Measurements from ENCODE around the gene SLC44A3. TPM values are rescaled to one million over a fixed set of nuclear protein-coding genes. Genes with fewer than 3 reads are reported as not detected.
A peak's percentile ranks its signal among the peaks of the same experiment; 100 is the strongest.

Gene SLC44A3
- total and polyA plus RNA-seq, 3 donors from 2014 or later = 2.7 to 6.4 (median 3.4) TPM

DNA sequence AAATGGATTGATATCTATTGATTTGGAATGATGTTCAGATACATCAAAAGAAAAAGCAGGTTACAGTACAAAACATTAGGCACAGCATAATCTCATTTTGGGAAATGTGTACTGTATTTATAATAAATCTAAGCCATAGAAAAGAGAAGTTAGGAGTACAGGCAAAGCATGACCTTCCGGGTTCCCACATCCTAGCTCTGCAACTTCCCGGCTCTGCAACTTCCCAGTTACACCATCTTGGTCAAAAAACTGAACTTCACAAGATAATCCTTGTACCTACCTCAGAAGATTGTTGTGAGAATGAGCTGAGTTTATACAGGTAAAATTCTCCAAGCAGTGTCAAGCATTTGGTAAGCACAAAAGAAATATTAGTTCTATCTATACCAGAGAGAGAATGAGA lies 21.7 kb upstream of the SLC44A3 start:
- Histone ChIP-seq H3K9me3 (no peaks in the 10 kb centered on the region), H3K27me3 (no peaks in the 10 kb centered on the region), H3K36me3 (ENCODE audit: low read depth, missing control alignments) (no peaks in the 10 kb centered on the region), H3K4me1 (peaks cover 31% of the 10 kb centered on the region), H3K27ac (peak overlapping the region in 1 of 2 donors; percentile 2), H3K4me3 (no peak overlapping the region)
- 76 to 90% methylated on average over 2 of the region's 2 CpGs for WGBS, 2 donors
- no peak for DNase-seq
- intact Hi-C loops (cut with DNase I; ENCODE audit: low total_unique reads) = no loop called here
- TF ChIP-seq POLR2A (IDR thresholded peaks at IDR 0.05) = no peak
- TF ChIP-seq, protein P1, sequence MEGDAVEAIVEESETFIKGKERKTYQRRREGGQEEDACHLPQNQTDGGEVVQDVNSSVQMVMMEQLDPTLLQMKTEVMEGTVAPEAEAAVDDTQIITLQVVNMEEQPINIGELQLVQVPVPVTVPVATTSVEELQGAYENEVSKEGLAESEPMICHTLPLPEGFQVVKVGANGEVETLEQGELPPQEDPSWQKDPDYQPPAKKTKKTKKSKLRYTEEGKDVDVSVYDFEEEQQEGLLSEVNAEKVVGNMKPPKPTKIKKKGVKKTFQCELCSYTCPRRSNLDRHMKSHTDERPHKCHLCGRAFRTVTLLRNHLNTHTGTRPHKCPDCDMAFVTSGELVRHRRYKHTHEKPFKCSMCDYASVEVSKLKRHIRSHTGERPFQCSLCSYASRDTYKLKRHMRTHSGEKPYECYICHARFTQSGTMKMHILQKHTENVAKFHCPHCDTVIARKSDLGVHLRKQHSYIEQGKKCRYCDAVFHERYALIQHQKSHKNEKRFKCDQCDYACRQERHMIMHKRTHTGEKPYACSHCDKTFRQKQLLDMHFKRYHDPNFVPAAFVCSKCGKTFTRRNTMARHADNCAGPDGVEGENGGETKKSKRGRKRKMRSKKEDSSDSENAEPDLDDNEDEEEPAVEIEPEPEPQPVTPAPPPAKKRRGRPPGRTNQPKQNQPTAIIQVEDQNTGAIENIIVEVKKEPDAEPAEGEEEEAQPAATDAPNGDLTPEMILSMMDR (IDR thresholded peaks at IDR 0.05) = no peak

DNA sequence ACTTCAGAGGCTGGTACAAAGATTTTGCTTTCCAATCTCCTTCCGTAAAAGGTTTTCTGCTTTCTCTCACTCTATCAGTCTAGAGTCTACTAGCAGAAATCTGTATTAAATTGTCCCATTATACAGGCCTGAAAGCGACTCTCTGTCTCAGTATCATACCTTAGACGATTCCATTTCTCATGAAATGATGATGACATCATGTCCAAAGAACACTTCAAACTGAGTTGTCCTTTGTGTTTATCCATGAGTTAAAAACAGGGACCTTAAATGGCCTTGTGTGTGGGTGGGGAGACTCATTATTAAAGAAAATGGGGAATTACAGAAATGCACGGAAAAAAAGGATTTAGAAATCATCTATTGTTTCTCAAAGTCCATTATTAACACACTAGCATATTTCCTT lies 21.0 kb upstream of the SLC44A3 start:
- no peaks in the 10 kb centered on the region for H3K9me3 ChIP-seq
- H3K36me3 ChIP-seq (ENCODE audit: low read depth, missing control alignments) = no peaks in the 10 kb centered on the region
- intact Hi-C loops (cut with DNase I; ENCODE audit: low total_unique reads) = no loop called here
- 38 to 52% methylated on average over 4 of the region's 4 CpGs for WGBS, 2 donors
- H3K4me3 ChIP-seq = no peak overlapping the region
- no peaks in the 10 kb centered on the region for H3K27me3 ChIP-seq
- TF ChIP-seq, protein P1 (IDR thresholded peaks at IDR 0.05) = no peak
- no peak for TF ChIP-seq POLR2A (IDR thresholded peaks at IDR 0.05)
- DNase-seq = no peak
- H3K4me1 ChIP-seq = peaks cover 35% of the 10 kb centered on the region
- peak overlapping the region in 1 of 2 donors; percentile 2 for H3K27ac ChIP-seq

DNA sequence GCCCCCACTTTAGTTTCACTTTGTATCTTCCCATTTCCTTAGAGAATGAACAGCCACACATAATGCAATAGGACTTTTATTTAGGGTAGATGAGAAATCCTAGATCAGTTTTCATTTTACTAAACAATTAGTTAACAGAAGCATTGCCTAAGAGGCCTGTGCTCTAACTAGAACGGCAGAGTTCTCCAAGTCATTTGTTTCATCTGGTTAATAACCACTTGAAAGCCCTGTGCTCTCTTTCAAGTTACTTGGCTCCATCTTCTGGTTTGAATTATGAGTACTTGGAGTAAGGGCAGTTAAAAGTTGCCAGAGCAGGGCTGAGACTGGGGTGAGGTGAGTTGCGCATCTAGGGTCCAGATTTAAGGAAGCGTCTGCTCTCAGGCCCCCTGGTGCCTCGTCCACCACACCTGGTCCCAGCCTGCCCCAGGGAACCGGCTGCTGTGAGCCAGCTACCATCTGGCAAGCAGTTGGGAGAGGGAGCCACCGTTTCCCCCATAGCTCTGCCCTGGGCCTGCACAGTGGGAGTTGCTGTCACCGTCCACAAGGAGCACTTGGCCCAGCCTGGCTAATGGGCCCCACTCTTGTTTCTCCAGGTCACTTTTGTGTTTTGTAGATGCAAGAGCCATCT lies 18.1 kb upstream of the SLC44A3 start:
- H3K9me3 ChIP-seq = no peaks in the 10 kb centered on the region
- H3K4me3 ChIP-seq = no peak overlapping the region
- no peaks in the 10 kb centered on the region for H3K27me3 ChIP-seq
- peak overlapping the region; percentile 73 to 79 for H3K27ac ChIP-seq
- peaks cover 58% of the 10 kb centered on the region for H3K4me1 ChIP-seq
- DNase-seq = peak; percentile 41
- TF ChIP-seq, protein P1 (IDR thresholded peaks at IDR 0.05) = peak in 2 of 3 experiments; percentile 21 to 23
- TF ChIP-seq POLR2A (IDR thresholded peaks at IDR 0.05) = no peak
- no peaks in the 10 kb centered on the region for H3K36me3 ChIP-seq (ENCODE audit: low read depth, missing control alignments)
- WGBS, 2 donors = 14 to 39% methylated on average over 2 to 7 of the region's 7 CpGs
- intact Hi-C loops (cut with DNase I; ENCODE audit: low total_unique reads) = loop anchor here (10.0 kb wide), 1 partner anchor 277 kb away; no protein-coding TSS in a partner anchor

DNA sequence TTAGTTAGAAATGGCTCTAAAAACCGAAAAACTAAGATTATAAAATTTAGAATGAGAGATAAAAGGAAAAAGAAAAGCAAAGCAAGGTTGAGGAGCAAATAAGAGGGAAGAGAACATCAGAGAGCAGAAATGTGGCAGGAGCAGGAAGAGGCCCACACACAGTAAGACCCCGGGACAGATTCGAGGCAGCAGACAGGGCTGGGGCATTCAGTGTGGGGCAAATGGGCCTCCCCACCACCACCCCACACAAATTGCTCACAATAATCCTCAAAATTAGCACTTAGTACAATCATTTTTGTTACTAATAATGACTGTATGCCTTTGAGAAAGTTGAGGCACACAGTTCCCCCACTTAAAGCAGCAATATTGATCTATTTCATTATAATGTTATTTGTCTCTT lies 17.1 kb upstream of the SLC44A3 start:
- TF ChIP-seq, protein P1 (IDR thresholded peaks at IDR 0.05) = no peak
- no peak for TF ChIP-seq POLR2A (IDR thresholded peaks at IDR 0.05)
- WGBS, 2 donors = 45 to 49% methylated on average over 3 of the region's 3 CpGs
- Histone ChIP-seq H3K4me1 (peaks cover 58% of the 10 kb centered on the region), H3K27ac (peak overlapping the region; percentile 67 to 79), H3K4me3 (no peak overlapping the region), H3K9me3 (no peaks in the 10 kb centered on the region), H3K36me3 (ENCODE audit: low read depth, missing control alignments) (no peaks in the 10 kb centered on the region), H3K27me3 (no peaks in the 10 kb centered on the region)
- intact Hi-C loops (cut with DNase I; ENCODE audit: low total_unique reads) = loop anchor here (10.0 kb wide), 1 partner anchor 278 kb away; no protein-coding TSS in a partner anchor
- DNase-seq = no peak
